CD4-positive, alpha-beta T cell treated with Interleukin-21 for 1 hour (primary cell): ENCODE data around the gene IFITM2.
"Not testable (repeated sequence)": the region's sequence is repeated elsewhere in the genome, so short reads cannot be mapped to it uniquely, and the experiment has no call there.

Experiments used
- DNase-seq: peaks from one replicate; pipeline ENCODE4 v3.0.0-alpha.2; 2020

Gene IFITM2

DNA sequence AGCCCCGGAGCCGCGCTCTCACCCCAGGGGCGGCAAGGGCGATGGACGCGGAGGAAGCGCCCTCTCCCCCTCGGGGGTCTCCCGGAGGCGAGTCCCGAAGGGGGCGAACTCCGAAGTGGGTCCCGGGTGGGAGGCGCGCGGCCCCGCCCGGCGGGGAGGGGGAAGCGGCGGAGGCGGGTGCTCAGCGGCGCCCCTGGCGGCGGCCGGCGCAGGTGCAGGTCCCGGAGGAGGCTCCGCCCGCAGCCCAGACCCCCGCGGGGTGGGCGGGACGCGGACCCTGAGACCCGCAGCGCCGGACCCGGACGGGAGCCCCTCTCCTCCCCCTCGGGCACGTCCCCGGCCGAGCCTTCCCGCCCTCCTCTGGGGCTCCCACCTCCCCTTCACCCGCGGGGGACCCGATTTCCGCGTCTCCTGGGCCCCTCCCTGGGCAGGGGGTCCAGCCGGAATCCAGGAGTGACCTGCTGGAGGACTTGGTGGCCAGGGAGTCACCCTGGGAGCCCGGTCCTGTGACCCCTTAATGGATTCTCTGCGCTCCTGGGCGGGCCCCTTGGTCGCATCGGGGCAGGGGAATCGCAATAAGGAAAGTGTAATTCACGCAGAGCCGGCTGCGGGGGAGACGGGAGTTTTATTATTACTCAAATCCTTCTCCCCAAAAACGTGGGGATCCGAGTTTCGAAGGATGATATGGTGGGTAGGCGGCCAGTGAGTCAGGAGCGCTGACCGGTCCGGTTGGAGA is 3.6 kb downstream of the IFITM2 start:
- DNase-seq: not testable (repeated sequence)

DNA sequence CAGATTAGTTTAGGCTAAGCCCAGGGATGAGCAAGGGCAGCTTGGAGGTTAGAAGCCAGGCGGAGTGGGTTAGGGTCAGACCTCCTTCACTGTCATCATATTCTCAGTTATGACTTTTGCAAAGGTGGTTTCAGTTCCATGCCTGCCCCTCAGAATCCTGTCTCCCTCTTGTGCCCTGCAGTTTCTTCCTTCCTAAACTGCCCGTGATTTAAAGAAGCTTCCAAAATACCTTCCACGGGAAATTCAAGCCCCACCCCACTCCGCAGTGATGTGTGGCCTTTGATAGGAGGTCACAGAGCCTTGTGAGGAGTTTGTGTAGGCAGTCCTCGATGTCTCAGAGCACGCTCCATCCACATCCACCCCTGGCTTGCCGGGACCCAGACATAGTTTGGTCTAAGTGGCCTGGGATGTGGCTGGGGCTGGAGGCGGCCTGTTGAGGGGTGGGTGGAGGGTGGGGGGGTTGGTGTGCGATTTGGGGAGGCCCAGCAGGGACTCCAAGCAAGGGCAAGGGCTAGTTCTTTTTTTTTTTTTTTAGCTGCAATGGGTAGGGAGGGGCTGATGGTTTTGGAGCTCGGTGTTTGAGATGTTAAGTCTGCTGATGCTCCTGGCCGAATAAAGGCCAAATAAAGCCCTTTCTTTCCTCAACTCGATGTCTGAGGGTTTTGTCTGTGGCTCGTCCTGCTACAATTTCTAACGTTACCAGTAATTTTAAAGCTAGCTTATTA is 4.6 kb downstream of the IFITM2 start:
- peak; percentile 43 for DNase-seq

DNA sequence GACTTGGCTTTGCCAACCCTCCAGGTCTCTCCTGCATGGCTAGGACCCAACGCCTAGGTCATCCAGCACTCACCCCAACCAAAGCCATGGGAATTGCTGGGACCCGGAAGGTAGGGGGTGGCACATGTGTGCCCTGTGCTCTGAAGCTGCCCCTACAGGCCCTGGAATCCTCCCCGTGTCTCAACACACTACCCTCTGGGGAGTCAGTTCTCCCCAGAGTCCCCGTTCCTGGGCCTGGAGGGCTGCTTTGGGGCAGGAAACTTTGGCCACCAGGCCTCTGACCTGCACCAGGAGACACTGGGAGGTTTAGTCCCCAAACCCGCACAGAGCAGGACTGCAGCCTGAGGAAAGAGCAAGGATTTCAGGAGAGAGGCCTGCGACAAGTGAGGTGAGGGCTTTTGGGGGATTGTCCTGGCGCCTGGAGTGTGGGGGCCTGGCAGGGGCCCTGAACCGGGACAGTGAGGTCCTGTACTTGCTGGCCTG is 5.7 kb downstream of the IFITM2 start:
- no peak for DNase-seq

DNA sequence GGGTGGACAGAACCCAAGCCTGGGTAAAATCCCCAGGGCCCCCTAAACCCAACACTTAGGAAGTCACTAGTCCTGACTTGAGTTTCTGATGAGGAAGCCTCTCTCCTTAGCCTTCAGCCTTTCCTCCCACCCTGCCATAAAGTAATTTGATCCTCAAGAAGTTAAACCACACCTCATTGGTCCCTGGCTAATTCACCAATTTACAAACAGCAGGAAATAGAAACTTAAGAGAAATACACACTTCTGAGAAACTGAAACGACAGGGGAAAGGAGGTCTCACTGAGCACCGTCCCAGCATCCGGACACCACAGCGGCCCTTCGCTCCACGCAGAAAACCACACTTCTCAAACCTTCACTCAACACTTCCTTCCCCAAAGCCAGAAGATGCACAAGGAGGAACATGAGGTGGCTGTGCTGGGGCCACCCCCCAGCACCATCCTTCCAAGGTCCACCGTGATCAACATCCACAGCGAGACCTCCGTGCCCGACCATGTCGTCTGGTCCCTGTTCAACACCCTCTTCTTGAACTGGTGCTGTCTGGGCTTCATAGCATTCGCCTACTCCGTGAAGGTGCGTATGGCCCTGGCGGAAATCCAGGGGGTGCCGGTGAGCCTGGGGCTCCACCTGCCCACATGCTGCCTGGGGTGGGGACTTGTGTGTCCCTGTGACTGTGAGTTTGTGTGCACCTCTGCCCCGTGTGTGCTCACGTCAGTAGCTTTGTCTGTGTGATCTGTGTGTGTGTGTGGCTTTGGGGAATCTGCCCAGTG is 6.4 kb downstream of the IFITM2 start, which contains the start of gene IFITM1:
Gene IFITM1 (plus strand): TSS at position 254 of the 767 bp plus-strand sequence. CDS start 131 bp downstream, at position 385.
- peak; percentile 80 for DNase-seq

DNA sequence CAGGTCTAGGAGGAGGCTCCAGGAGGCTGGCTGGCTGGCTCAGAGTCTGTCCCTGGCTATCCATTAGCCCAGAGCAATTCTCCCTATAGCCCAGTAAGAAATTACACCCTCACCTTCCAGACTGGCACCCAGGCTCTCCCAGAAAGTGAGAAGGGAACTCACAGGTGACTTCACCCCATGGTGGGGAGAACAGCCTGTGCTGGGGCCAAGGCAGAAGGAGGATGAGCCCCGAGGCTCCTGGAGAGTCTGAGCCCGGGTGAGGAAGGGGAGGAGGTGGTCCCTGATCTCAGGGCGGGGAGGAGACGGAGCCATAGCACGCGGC is 6.9 kb downstream of the IFITM2 start:
- DNase-seq: not testable (repeated sequence)

DNA sequence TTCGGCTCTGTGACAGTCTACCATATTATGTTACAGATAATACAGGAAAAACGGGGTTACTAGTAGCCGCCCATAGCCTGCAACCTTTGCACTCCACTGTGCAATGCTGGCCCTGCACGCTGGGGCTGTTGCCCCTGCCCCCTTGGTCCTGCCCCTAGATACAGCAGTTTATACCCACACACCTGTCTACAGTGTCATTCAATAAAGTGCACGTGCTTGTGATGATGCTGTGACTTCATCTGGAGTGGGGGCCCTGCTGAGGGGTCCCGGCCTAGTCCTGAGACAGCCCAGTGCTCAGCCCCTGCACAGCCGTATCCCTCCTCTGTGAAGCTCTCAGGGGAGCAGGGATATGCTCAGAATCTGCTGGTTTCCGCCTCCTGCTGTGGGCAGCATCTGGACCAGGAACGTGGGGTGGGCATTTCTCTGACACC is 7.5 kb downstream of the IFITM2 start:
- DNase-seq: no peak

DNA sequence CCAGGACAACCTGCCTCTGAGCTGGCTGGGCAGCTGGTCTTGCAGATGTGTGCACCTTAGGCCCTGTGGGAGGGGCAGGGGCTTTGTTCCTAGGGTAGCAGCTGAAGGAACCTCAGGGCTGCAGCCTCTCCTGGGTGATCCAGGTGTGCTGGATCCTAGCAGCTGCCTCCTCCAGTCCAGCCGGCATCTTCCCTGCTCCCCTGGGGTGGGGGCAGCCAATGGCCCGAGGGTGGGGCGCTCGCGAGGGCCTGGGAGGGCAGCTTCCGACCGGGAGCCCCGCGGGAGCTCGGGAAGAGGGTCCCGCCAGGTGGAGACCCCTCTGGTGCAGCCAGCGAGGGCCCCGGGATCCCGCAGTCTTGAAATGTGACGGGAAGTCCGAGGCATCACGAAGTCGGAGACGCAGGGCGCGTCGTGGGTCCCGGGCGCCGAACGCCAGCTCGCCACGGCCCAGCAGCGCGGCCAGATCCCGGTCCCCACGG is 7.9 kb downstream of the IFITM2 start:
- DNase-seq: no peak

DNA sequence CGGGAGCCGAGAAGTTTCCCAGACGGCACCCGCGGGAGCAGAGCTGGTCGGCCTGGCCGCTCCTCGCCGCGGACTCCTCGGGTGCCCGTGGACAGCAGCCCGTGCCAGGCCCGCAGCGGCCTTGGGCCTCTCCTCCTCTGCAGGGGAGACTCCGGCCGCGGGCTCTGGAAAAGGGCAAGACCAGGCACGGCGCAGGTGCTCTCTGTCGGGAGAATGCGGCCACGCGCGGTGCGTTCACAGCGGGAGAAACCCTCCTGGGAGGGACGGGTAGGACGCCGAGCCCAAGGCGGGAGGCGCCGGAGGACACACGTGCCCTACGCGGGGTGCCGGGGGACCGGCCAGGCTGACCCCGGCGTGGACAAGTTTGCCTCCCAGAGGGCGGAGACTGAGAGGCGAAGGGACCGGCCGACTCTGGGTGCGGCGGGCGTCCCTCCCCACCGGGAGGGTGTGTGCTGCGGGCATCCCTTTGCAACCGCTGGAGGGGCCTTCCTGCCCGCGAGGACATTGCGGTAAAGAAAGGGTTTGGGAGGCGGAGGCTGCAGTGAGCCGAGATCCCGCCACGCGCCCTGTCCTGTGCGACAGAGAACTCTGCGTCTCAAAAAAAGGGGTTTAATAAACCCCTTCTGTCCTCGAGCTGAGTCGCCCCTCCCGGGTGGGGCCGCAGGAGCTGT is 8.6 kb downstream of the IFITM2 start:
- peak; percentile 62 for DNase-seq

DNA sequence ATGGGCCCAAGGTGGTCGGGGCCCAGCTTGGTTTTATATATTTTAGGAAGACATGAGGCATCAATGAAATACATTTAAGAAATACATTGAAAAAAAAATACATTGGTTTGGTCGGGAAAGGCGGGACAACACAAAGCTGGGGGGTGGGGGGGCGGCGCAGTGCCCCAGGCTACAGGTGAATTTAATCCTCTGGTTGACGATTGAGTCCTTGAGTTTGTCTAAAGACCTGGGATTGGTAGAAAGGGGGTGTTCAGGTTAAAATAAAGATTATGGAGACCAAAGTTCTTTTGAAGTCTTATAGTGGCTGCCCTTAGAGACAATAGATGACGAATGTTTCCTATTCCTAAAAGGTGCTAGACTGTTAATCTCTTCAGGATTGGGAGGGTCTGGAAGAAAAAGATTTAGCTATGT is 9.3 kb downstream of the IFITM2 start:
- DNase-seq: peak; percentile 50

DNA sequence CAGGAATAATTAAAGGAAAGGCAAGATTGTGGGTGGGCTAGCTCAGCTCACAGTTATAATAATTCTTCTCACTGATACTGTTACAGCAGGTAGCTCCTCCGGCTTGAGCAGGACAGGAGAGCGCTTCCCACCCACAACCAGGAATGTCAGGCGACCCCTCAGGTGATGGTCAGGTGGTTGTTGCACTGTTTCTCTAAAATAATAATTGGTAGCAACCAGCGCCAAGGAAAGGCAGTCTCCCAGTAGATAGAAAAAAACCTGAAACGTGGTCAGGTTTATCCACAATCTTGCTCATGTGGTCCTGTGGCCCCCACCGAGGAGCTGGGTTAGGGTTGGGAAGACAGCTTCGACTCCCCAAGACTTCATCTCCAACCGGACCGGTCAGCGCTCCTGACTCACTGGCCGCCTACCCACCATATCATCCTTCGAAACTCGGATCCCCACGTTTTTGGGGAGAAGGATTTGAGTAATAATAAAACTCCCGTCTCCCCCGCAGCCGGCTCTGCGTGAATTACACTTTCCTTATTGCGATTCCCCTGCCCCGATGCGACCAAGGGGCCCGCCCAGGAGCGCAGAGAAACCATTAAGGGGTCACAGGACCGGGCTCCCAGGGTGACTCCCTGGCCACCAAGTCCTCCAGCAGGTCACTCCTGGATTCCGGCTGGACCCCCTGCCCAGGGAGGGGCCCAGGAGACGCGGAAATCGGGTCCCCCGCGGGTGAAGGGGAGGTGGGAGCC is 10.2 kb downstream of the IFITM2 start:
- DNase-seq: not testable (repeated sequence)

DNA sequence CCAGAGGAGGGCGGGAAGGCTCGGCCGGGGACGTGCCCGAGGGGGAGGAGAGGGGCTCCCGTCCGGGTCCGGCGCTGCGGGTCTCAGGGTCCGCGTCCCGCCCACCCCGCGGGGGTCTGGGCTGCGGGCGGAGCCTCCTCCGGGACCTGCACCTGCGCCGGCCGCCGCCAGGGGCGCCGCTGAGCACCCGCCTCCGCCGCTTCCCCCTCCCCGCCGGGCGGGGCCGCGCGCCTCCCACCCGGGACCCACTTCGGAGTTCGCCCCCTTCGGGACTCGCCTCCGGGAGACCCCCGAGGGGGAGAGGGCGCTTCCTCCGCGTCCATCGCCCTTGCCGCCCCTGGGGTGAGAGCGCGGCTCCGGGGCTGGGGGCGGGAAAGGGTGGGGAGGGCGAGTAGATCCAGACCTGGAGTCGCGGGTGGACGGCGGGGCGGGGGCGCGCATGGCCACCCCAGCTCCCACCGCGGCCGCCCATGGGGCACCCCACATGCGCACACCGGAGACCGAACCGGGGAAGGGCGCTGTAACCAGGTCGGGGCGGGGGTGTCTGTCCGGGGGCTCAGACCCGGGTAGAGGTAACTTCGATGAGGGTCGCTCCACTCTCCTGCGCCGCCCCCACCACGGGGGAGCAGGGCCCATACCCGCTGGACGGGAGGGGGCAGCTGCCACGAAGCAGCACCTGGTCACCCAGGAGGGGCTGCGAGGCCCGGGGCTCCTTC is 10.9 kb downstream of the IFITM2 start:
- not testable (repeated sequence) for DNase-seq

DNA sequence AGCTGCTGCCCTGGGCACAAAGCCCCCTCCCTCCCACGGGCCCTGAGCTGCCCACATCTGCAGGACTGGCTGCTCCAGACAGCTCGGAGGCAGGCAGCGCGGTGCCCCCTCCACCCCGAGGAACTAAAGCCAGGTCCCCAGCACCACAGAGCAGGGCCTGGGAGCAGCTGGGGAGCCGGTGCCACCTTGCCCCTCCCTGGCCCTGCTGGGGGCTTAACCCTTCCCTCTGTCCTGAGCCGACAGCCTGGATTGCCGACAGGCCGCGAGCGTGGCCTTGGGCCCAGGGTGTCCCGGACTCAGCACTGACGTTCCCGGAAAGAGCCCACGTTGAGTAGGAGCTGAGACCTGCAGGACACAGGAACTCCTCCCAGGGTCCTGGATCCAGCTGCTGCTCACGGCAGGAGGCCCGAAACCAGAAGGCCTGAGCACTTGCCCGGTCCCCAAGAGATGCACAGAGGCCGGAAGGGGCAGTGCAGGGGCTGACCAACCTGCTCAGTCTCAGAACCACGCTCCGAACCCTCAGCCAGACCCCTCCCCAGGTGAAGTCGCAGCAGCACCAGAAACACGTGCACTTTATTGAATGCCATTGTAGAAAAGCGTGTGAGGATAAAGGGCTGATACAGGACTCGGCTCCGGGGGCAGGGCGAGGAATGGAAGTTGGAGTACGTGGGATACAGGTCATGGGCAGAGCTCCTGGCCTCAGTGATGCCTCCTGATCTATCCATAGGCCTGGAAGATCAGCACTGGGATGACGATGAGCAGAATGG is 11.7 kb downstream of the IFITM2 start:
- not testable (repeated sequence) for DNase-seq

DNA sequence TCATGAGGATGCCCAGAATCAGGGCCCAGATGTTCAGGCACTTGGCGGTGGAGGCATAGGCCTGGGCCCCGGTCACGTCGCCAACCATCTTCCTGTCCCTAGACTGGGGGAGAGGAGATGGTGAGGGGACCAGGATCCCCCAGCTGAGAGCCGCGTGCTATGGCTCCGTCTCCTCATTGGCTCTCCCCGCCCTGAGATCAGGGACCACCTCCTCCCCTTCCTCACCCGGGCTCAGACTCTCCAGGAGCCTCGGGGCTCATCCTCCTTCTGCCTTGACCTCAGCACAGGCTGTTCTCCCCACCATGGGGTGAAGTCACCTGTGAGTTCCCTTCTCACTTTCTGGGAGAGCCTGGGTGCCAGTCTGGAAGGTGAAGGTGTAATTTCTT is 12.3 kb downstream of the IFITM2 start:
- not testable (repeated sequence) for DNase-seq

DNA sequence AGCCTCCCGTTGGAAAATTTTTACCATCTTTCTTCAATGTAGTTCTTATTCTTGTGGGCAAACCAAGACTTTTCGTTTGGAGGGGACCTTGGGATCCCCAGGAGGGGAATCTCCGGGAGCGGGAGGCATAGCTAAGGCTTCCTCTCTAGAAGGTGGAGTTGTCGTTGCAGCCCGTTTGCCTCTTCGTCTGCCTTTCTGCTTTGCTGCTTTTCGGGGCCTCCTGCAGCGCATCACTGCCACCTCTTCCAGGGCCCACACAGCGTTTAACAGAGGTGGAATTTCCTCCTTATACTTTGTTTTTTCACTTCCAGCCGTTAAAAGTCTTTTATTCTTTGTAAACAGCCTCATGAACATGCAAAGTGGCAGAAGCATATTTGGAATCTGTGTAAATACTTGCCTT is 16.5 kb downstream of the IFITM2 start:
- DNase-seq: no peak

DNA sequence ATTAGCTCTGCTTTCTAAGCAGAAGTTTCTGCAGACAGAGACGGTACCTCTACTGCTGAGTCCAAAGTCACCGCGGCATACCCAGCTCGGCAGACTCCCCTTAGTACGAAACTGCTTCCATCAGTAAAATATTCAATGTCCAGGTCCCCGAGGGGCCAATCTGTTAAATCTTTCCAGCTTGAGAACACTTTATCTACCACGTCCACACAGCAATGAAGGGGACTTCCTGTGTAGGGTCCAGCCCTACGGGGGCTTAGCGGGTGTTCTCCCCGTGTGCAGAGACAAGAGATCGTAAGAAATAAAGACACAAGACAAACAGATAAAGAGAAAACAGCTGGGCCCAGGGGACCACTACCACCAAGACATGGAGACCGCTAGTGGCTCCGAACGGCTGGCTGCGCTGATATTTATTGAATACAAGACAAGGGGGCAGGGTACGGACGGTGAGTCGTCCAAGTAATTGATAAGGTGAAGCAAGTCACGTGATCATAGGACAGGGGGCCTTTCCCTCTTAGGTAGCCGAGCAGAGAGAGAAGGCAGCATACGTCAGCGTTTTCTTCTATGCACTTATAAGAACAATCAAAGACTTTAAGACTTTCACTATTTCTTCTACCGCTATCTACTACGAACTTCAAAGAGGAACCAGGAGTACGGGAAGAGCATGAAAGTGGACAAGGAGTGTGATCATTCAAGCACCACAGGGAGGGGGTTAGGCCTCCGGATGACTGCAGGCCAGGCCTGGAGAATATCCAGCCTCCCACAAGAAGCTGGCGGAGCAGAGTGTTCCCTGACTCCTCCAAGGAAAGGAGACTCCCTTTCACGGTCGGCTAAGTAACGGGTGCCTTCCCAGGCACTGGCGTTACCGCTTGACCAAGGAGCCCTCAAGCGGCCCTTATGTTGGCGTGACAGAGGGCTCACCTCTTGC is 17.2 kb downstream of the IFITM2 start:
- DNase-seq: not testable (repeated sequence)

DNA sequence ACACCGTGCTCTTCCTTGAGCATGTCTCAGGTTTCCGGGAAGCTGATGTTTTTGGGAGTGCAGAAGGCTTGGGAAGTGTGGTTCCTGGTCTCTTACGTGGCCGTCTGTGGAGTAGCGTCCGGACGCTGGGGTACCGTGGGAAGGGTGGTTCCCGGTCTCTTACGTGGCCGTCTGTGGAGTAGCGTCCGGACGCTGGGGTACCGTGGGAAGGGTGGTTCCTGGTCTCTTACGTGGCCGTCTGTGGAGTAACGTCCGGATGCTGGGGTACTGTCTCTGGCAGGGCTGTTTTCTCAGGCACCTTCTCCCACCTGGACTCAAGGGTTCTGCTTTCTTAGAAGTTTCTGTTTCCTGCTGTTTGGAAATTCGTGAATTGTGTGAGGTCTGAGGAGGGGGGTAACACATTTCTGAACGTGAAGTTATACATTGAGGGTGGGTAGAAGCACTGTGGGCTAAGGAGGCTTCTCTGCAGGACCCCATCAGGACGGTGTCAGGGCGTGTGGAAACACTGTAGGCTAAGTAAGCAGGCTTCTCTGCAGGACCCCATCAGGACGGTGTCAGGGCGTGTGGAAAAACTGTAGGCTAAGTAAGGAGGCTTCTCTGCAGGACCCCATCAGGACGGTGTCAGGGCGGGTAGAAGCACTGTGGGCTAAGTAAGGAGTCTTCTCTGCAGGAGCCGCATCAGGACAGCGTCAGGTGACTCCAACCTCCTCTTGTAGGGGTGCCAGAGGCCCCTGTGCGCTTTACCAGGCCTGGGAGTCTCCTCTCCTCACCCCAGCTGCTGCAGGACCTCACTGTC is 18.4 kb downstream of the IFITM2 start:
- no peak for DNase-seq

DNA sequence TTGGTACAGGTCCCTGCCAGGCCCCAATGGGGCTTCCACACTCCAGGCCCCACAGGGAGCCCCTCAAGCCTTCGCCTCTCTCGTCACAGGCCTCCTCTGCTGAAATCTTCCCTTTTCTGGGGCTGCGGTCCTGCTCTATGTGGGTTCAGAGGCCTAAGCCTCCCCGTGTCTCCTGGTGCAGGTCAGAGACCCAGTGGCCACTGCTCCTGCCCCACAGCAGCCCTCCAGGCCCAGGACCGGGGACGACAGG is 18.9 kb downstream of the IFITM2 start:
- no peak for DNase-seq

DNA sequence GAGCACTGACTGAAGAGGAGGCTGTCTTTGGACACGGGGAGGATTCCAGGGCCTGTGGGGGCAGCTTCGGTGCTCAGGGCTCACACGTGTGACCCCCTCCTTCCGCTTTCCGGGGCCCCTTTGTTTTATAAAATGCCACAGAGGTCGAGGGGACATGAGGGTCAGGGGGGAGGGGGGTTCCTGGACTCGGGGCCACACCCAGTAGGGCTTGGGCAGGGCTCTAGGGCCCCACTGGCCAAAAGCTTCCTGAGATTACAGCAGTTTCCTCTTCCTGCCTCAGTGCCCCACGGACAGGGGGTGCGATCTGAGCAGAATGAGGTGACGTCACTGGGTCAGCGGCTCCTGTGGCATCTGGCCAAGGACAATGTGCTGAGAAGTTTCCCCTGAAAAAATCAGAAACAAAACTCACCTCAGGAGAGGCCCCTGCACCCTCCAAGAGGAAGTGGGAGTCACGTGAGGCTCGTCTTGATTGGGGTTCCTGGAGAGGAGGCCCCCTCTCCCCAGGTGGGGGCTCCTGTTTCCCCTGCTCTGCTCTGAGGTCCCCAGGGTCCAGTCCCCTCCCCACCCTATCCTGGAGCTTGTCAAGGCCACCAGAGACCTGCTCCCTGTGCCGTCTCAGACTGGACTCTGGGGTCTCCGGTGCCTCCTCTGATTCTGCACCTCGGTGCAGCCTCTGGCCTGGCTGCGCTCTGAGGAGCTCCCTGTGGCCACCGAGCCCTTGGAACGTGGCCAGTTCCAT is 19.4 kb downstream of the IFITM2 start:
- DNase-seq: peak; percentile 85
